SK-N-SH (cell line): ENCODE measurements around the gene AGBL1.

Experiments used
- CTCF ChIP-seq: fragments of 200-600 bp; sonication (generic); IDR thresholded peaks from 2 replicates; pipeline ENCODE4 v1.6.1; 2017; ENCODE audit warnings: antibody characterized with exemption, mild to moderate bottlenecking, moderate library complexity
- EP300 ChIP-seq, 2 experiments: IDR thresholded peaks; 2 replicates each; pipeline versions ENCODE4 v1.4.0 to v1.6.1; 2012; ENCODE audit warnings: borderline replicate concordance in 1 of 2, low read depth in 1 of 2, low read length in 1 of 2
- PBX3 ChIP-seq: IDR thresholded peaks from 2 replicates; pipeline ENCODE4; 2012
- POLR2AphosphoS5 ChIP-seq: IDR thresholded peaks from 2 replicates; pipeline ENCODE4 v1.6.1; 2012; ENCODE audit warnings: low read depth, low read length
- RFX5 ChIP-seq: IDR thresholded peaks from 2 replicates; pipeline ENCODE4 v1.6.1; 2012; ENCODE audit warnings: mild to moderate bottlenecking, improper control_type of control experiment, low read length
- TAF1 ChIP-seq: IDR thresholded peaks from 2 replicates; pipeline ENCODE4 v1.6.1; 2012; ENCODE audit warnings: low read depth, mild to moderate bottlenecking, low read length, moderate library complexity, borderline replicate concordance
- ZBTB33 ChIP-seq: IDR thresholded peaks from 2 replicates; pipeline ENCODE4 v1.4.0; 2012; ENCODE audit warnings: low read depth, borderline replicate concordance

GRCh38 chr15:86538141-86538540 lies 458.5 kb downstream of the AGBL1 start:
- TF ChIP-seq EP300 (IDR thresholded peaks at IDR 0.05; ENCODE audit: borderline replicate concordance in 1 of 2, low read depth in 1 of 2, low read length in 1 of 2) (no peak), TAF1 (no peak), POLR2AphosphoS5 (no peak), CTCF (no peak), PBX3 (no peak), RFX5 (no peak), ZBTB33 (no peak)
